HepG2 (cell line): ENCODE data around the gene LYPD4. TPM values are rescaled to one million over a fixed set of nuclear protein-coding genes. Genes with fewer than 3 reads are reported as not detected.

Experiments used
- CREM ChIP-seq, 2 experiments: sonication (generic) in 1 of 2; formaldehyde crosslinking in 1 of 2; IDR thresholded peaks; 2 replicates each; pipeline versions ENCODE4 v1.4.0 to v1.6.1; 2016 to 2020; ENCODE audit warnings: antibody characterized with exemption in 1 of 2, mild to moderate bottlenecking in 1 of 2, missing genetic modification reagents in 1 of 2
- KIAA2018 ChIP-seq: sonication (generic); formaldehyde crosslinking; IDR thresholded peaks from 2 replicates; pipeline ENCODE4 v1.5.0; 2020; ENCODE audit warnings: mild to moderate bottlenecking, missing genetic modification reagents, borderline replicate concordance
- MLLT10 ChIP-seq: sonication (generic); formaldehyde crosslinking; IDR thresholded peaks from 2 replicates; pipeline ENCODE4 v1.4.0; 2020; ENCODE audit warnings: missing genetic modification reagents
- PHB2 ChIP-seq: fragments of 450-650 bp; IDR thresholded peaks from 2 replicates; pipeline ENCODE4 v1.6.1; 2018; ENCODE audit not compliant: partially characterized antibody
- RERE ChIP-seq: IDR thresholded peaks from 2 replicates; pipeline ENCODE4 v1.6.1; 2016; ENCODE audit warnings: low read depth, missing genetic modification reagents, missing compliant biosample characterization
- TP53 ChIP-seq: sonication (generic); formaldehyde crosslinking; conservative IDR thresholded peaks from 2 replicates; pipeline ENCODE4 v1.4.0; 2020; ENCODE audit warnings: missing genetic modification reagents
- U2AF1 ChIP-seq: fragments of 200-400 bp; formaldehyde crosslinking; optimal IDR thresholded peaks from 2 replicates; pipeline ENCODE3; 2017; ENCODE audit warnings: mild to moderate bottlenecking, low read depth, low read length
- WIZ ChIP-seq: sonication (generic); formaldehyde crosslinking; IDR thresholded peaks from 2 replicates; pipeline ENCODE4 v1.5.1; 2020; ENCODE audit warnings: mild to moderate bottlenecking, missing genetic modification reagents
- XRCC5 ChIP-seq: fragments of 200-400 bp; formaldehyde crosslinking; optimal IDR thresholded peaks from 2 replicates; pipeline ENCODE3; 2017; ENCODE audit warnings: mild to moderate bottlenecking, low read length
- ZNF124 ChIP-seq: sonication (generic); formaldehyde crosslinking; IDR thresholded peaks from 2 replicates; pipeline ENCODE4 v1.4.0; 2020; ENCODE audit warnings: missing genetic modification reagents
- ZNF570 ChIP-seq: sonication (generic); formaldehyde crosslinking; IDR thresholded peaks from 2 replicates; pipeline ENCODE4 v1.4.0; 2020; ENCODE audit warnings: mild to moderate bottlenecking, missing genetic modification reagents, borderline replicate concordance
- ZNF619 ChIP-seq: sonication (generic); formaldehyde crosslinking; IDR thresholded peaks from 2 replicates; pipeline ENCODE4 v1.4.0; 2020; ENCODE audit warnings: mild to moderate bottlenecking, missing genetic modification reagents
- ZNF780A ChIP-seq: sonication (generic); formaldehyde crosslinking; IDR thresholded peaks from 2 replicates; pipeline ENCODE4 v1.8.0; 2022; ENCODE audit warnings: mild to moderate bottlenecking, missing genetic modification reagents, moderate library complexity
- ZNF816 ChIP-seq: sonication (generic); formaldehyde crosslinking; IDR thresholded peaks from 2 replicates; pipeline ENCODE4 v1.8.0; 2022; ENCODE audit warnings: missing genetic modification reagents, mild to moderate bottlenecking, borderline replicate concordance
- ZSCAN21 ChIP-seq: sonication (generic); formaldehyde crosslinking; IDR thresholded peaks from 2 replicates; pipeline ENCODE4 v1.8.0; 2022; ENCODE audit warnings: mild to moderate bottlenecking, missing genetic modification reagents, moderate library complexity, borderline replicate concordance
- ZSCAN30 ChIP-seq: sonication (generic); formaldehyde crosslinking; IDR thresholded peaks from 2 replicates; pipeline ENCODE4 v1.5.0; 2020; ENCODE audit warnings: mild to moderate bottlenecking, missing genetic modification reagents
- polyA plus RNA-seq, 8 experiments: library from polyadenylated mRNA; depleted of rRNA in 3 of 8; stranded (reverse) in 7 of 8; unstranded in 1 of 8; fragments of >200 nt; fragmentation: Illumina TruSeq in 4 of 8; extraction: Trizol in 4 of 8; gene quantifications; 2 replicates each; pipeline versions ENCODE4 v1.2.1 to v1.2.3, GENCODE V29; 2011 to 2016; ENCODE audit warnings: low read depth in 4 of 8, missing spikeins in 1 of 8, mixed read lengths in 1 of 8; ENCODE audit not compliant: insufficient read depth in 1 of 8
- total RNA-seq, 5 experiments: library from RNA; depleted of rRNA; stranded (reverse); fragments of >200 nt; fragmentation: Illumina TruSeq; extraction: Trizol; gene quantifications; 2 replicates each; pipeline ENCODE4 v1.2.3, GENCODE V29; 2016; ENCODE audit warnings: low read depth in 1 of 5

The LYPD4 gene
- total and polyA plus RNA-seq, 2 of the 13 experiments (the other 11 are each of a cell fraction or from before 2014, with no cell fraction given): not detected

GRCh38 chr19:41859618-41860418 is 15.3 kb upstream of the LYPD4 start, which contains the start of gene RPS19 (continued):
- no peak for TF ChIP-seq KIAA2018
- TF ChIP-seq ZNF124 (CRISPR knock-in tag): no peak
- TF ChIP-seq WIZ (CRISPR knock-in tag): no peak
- TF ChIP-seq PHB2: no peak
- TF ChIP-seq MLLT10 (CRISPR knock-in tag): no peak
- TF ChIP-seq ZNF619: no peak
- no peak; the same call in 1 of the 2 replicates for TF ChIP-seq ZNF816 (CRISPR knock-in tag)
- TF ChIP-seq ZSCAN30 (CRISPR knock-in tag): no peak
- TF ChIP-seq RERE (CRISPR knock-in tag): no peak
- TF ChIP-seq U2AF1: no peak
- TF ChIP-seq ZSCAN21: peak; percentile 8; the same call in 1 of the 2 replicates
- TF ChIP-seq CREM (IDR thresholded peaks at IDR 0.05): peak; percentile 96
- TF ChIP-seq CREM (CRISPR knock-in tag; IDR thresholded peaks at IDR 0.05): 0 out of 2 replicates have a peak, but pooled peaks have one; percentile 25
- TF ChIP-seq XRCC5: peak; percentile 86
- peak; percentile 95; the same call in 1 of the 2 replicates for TF ChIP-seq TP53 (CRISPR knock-in tag)
- no peak for TF ChIP-seq ZNF780A (CRISPR knock-in tag)
- no peak for TF ChIP-seq ZNF570 (CRISPR knock-in tag)
